Breast epithelium (tissue), 3 donors: ENCODE results near the gene WWOX.

Experiments used
- CTCF ChIP-seq, 3 donors: fragments of 450-650 bp; IDR thresholded peaks; one replicate each; pipeline ENCODE4 v1.5.1; 2016 to 2017; ENCODE audit warnings: antibody characterized with exemption in 3 of 3, mild to moderate bottlenecking in 3 of 3, moderate library complexity in 3 of 3
- POLR2AphosphoS5 ChIP-seq, 3 donors: sonication (generic); formaldehyde crosslinking; IDR thresholded peaks; one replicate each; pipeline ENCODE4 v1.6.1; 2017; ENCODE audit warnings: antibody characterized with exemption in 3 of 3

GRCh38 chr16:78134944-78135619 is 35.6 kb downstream of the WWOX start:
- no peak for TF ChIP-seq POLR2AphosphoS5 (IDR thresholded peaks at IDR 0.05)
- no peak for TF ChIP-seq CTCF (IDR thresholded peaks at IDR 0.05)
